ENCODE measurements around the gene SCAMP2.
"Not testable (repeated sequence)": the region's sequence is repeated elsewhere in the genome, so short reads cannot be mapped to it uniquely, and the experiment has no call there.

Gene SCAMP2

DNA sequence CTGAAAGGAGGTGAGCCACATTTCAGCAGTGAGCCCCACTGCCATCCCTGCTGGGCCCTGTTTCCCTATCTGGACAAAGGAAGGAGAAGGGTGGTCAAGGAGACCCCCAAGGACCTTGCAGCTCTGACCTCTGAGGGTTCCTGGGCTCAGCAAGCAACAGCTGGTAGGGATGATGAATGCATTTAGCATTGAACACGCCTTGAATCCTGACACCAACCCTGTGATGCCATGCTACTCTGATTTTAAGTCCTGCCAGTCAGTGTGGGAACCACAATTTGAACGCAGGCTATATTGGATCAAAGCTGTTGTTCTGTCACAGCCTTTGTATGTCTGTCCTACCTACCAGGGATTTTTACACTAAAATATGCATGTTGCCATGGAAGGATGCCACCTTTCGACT is 23.2 kb upstream of the SCAMP2 start:
- Mint-ChIP-seq H3K4me1 (ENCODE audit: low read depth) (peaks cover 25% of the 10 kb centered on the region), H3K27me3 (no peaks in the 10 kb centered on the region), H3K4me3 (no peak overlapping the region), H3K27ac (no peak overlapping the region), H3K36me3 (ENCODE audit: low read depth) (peaks cover 50% of the 10 kb centered on the region), H3K9me3 (no peaks in the 10 kb centered on the region)

DNA sequence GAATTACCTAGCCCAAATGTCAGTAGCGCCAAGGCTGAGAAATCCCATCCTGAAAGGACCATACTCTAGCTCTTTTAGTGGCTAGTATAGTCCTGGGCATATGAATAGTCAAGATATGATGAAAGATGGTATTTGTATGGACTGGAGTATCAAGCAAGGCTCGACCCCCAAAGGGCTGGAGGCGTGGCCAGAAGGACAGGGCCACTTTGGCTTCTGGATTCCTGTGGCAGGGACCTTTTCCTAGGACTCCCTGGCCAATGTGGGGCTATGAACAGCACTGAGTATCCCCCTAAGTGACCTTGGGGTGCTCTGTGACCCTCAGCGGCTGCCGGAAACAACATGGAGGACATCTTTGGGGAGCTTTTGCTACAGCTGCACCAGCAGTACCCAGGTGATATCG is 22.7 kb upstream of the SCAMP2 start:
- Mint-ChIP-seq H3K36me3 (ENCODE audit: low read depth) (peaks cover 48% of the 10 kb centered on the region), H3K4me3 (no peak overlapping the region), H3K27me3 (no peaks in the 10 kb centered on the region)

GRCh38 chr15:74894383-74894782 is 21.2 kb upstream of the SCAMP2 start:
- not testable (repeated sequence) for H3K27ac Mint-ChIP-seq, H3K4me3 Mint-ChIP-seq, H3K27me3 Mint-ChIP-seq, H3K9me3 Mint-ChIP-seq
- Mint-ChIP-seq H3K36me3 (ENCODE audit: low read depth) (peaks cover 38% of the 10 kb centered on the region), H3K4me1 (ENCODE audit: low read depth) (peaks cover 39% of the 10 kb centered on the region)

More for the DNA sequence above, 22.7 kb upstream of the SCAMP2 start:
- H3K9me3 Mint-ChIP-seq = no peaks in the 10 kb centered on the region
- no peak overlapping the region for H3K27ac Mint-ChIP-seq
- peaks cover 30% of the 10 kb centered on the region for H3K4me1 Mint-ChIP-seq (ENCODE audit: low read depth)

GRCh38 chr15:74893627-74894026 is 20.5 kb upstream of the SCAMP2 start:
- H3K36me3 Mint-ChIP-seq (ENCODE audit: low read depth) = peaks cover 31% of the 10 kb centered on the region
- peak overlapping the region; percentile 49 for H3K27ac Mint-ChIP-seq
- peaks cover 46% of the 10 kb centered on the region for H3K4me1 Mint-ChIP-seq (ENCODE audit: low read depth)
- no peaks in the 10 kb centered on the region for H3K9me3 Mint-ChIP-seq
- H3K27me3 Mint-ChIP-seq = no peaks in the 10 kb centered on the region
- no peak overlapping the region for H3K4me3 Mint-ChIP-seq

GRCh38 chr15:74892931-74893330 is 19.8 kb upstream of the SCAMP2 start:
- Mint-ChIP-seq H3K4me3 (no peak overlapping the region), H3K36me3 (ENCODE audit: low read depth) (peaks cover 28% of the 10 kb centered on the region), H3K9me3 (no peaks in the 10 kb centered on the region), H3K4me1 (ENCODE audit: low read depth) (peaks cover 46% of the 10 kb centered on the region), H3K27me3 (no peaks in the 10 kb centered on the region), H3K27ac (no peak overlapping the region)

DNA sequence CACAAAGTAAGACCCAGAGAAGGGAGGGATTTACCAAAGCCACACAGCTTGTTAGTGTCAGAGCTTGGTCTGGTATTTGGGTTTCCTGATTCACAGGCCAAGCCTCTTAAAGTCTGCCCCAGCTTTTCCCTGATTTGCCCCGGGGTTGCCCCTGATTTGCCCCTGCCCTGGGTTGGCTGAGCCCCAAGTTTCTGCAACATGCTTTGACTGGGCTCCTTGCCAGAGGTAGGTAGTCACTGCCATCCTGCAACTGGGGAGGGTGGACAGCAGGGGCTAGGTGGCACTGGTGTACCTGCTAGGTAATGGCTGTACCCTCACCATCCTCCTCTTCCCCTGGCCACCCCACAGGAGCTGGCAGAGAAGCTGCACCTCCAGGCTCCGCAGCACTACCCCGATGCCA is 19.1 kb upstream of the SCAMP2 start:
- H3K4me3 Mint-ChIP-seq = no peak overlapping the region
- H3K36me3 Mint-ChIP-seq (ENCODE audit: low read depth) = peaks cover 26% of the 10 kb centered on the region
- H3K27ac Mint-ChIP-seq = no peak overlapping the region
- no peaks in the 10 kb centered on the region for H3K9me3 Mint-ChIP-seq
- H3K4me1 Mint-ChIP-seq (ENCODE audit: low read depth) = peaks cover 46% of the 10 kb centered on the region
- H3K27me3 Mint-ChIP-seq = no peaks in the 10 kb centered on the region

GRCh38 chr15:74891469-74891868 is 18.3 kb upstream of the SCAMP2 start:
- H3K36me3 Mint-ChIP-seq (ENCODE audit: low read depth) = peaks cover 26% of the 10 kb centered on the region
- H3K27me3 Mint-ChIP-seq = no peaks in the 10 kb centered on the region
- H3K4me3 Mint-ChIP-seq = peak overlapping the region; percentile 91
- peaks cover 46% of the 10 kb centered on the region for H3K4me1 Mint-ChIP-seq (ENCODE audit: low read depth)
- H3K27ac Mint-ChIP-seq = peak overlapping the region; percentile 94
- H3K9me3 Mint-ChIP-seq = no peaks in the 10 kb centered on the region

DNA sequence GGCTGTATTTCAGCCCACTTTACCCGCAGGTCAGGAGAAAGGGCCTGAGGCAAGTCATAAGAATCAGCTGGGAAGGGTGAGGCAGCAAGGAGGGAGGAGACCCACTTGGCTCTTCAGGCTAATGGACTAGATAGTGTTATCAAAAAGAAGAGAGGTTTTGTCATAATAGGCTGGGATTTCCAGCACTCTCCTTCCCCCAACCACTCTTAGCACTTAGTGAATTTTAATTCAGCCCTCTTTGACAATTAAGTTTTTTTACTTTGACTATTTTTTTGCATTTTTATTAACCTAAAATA is 17.4 kb upstream of the SCAMP2 start:
- H3K4me1 Mint-ChIP-seq (ENCODE audit: low read depth) = peaks cover 46% of the 10 kb centered on the region
- peak overlapping the region; percentile 91 for H3K4me3 Mint-ChIP-seq
- H3K27ac Mint-ChIP-seq = peak overlapping the region; percentile 94
- no peaks in the 10 kb centered on the region for H3K9me3 Mint-ChIP-seq
- no peaks in the 10 kb centered on the region for H3K27me3 Mint-ChIP-seq
- H3K36me3 Mint-ChIP-seq (ENCODE audit: low read depth) = peaks cover 26% of the 10 kb centered on the region

GRCh38 chr15:74889883-74890664 is 16.9 kb upstream of the SCAMP2 start, which contains the start of gene MPI:
Gene MPI (plus strand): TSS chr15:74890042. CDS start chr15:74890074, 32 bp downstream.
- H3K4me1 Mint-ChIP-seq (ENCODE audit: low read depth) = peaks cover 46% of the 10 kb centered on the region
- no peaks in the 10 kb centered on the region for H3K27me3 Mint-ChIP-seq
- H3K27ac Mint-ChIP-seq = peak within 1 kb of the TSS; percentile 94
- H3K36me3 Mint-ChIP-seq (ENCODE audit: low read depth) = peaks cover 26% of the 10 kb centered on the region
- no peaks in the 10 kb centered on the region for H3K9me3 Mint-ChIP-seq
- peak within 1 kb of the TSS; percentile 91 for H3K4me3 Mint-ChIP-seq

GRCh38 chr15:74889390-74889882 is 16.3 kb upstream of the SCAMP2 start:
- peaks cover 46% of the 10 kb centered on the region for H3K4me1 Mint-ChIP-seq (ENCODE audit: low read depth)
- H3K9me3 Mint-ChIP-seq = no peaks in the 10 kb centered on the region
- peak overlapping the region; percentile 94 for H3K27ac Mint-ChIP-seq
- peaks cover 26% of the 10 kb centered on the region for H3K36me3 Mint-ChIP-seq (ENCODE audit: low read depth)
- no peaks in the 10 kb centered on the region for H3K27me3 Mint-ChIP-seq
- peak overlapping the region; percentile 91 for H3K4me3 Mint-ChIP-seq

DNA sequence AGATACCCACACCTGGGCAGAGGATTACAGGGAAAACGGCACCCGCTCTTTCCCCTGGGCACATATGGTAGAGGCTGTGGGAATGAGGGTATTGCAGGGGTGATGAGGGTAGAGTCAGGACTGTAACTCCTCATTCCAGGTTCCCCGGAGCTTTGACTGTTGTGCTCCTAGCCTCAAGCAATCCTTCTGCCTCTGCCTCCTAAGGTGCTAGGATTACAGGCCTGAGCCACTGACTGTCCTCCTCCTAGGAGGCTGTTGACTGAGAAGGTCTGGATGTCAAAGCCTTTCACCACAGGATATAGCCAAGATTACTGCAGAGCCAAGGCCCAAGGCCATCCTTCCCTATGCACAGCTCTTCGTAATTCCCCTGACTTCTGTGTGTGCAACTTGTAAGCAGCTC is 15.6 kb upstream of the SCAMP2 start:
- H3K9me3 Mint-ChIP-seq = no peaks in the 10 kb centered on the region
- no peaks in the 10 kb centered on the region for H3K27me3 Mint-ChIP-seq
- peak overlapping the region; percentile 94 for H3K27ac Mint-ChIP-seq
- H3K4me1 Mint-ChIP-seq (ENCODE audit: low read depth) = peaks cover 47% of the 10 kb centered on the region
- H3K4me3 Mint-ChIP-seq = peak overlapping the region; percentile 91
- peaks cover 24% of the 10 kb centered on the region for H3K36me3 Mint-ChIP-seq (ENCODE audit: low read depth)

GRCh38 chr15:74887537-74888193 is 14.5 kb upstream of the SCAMP2 start:
- Mint-ChIP-seq H3K4me1 (ENCODE audit: low read depth) (peaks cover 36% of the 10 kb centered on the region), H3K36me3 (ENCODE audit: low read depth) (peaks cover 14% of the 10 kb centered on the region)
- H3K4me3 Mint-ChIP-seq, H3K27me3 Mint-ChIP-seq, H3K9me3 Mint-ChIP-seq, H3K27ac Mint-ChIP-seq: not testable (repeated sequence)

GRCh38 chr15:74885461-74885860 is 12.3 kb upstream of the SCAMP2 start:
- H3K4me3 Mint-ChIP-seq = no peak overlapping the region
- peaks cover 15% of the 10 kb centered on the region for H3K4me1 Mint-ChIP-seq (ENCODE audit: low read depth)
- H3K27ac Mint-ChIP-seq = no peak overlapping the region
- no peaks in the 10 kb centered on the region for H3K9me3 Mint-ChIP-seq
- H3K36me3 Mint-ChIP-seq (ENCODE audit: low read depth) = no peaks in the 10 kb centered on the region
- H3K27me3 Mint-ChIP-seq = no peaks in the 10 kb centered on the region

GRCh38 chr15:74884428-74885223 is 11.5 kb upstream of the SCAMP2 start:
- H3K9me3 Mint-ChIP-seq = no peaks in the 10 kb centered on the region
- peaks cover 12% of the 10 kb centered on the region for H3K4me1 Mint-ChIP-seq (ENCODE audit: low read depth)
- H3K4me3 Mint-ChIP-seq = no peak overlapping the region
- no peaks in the 10 kb centered on the region for H3K36me3 Mint-ChIP-seq (ENCODE audit: low read depth)
- H3K27ac Mint-ChIP-seq = no peak overlapping the region
- no peaks in the 10 kb centered on the region for H3K27me3 Mint-ChIP-seq

GRCh38 chr15:74882528-74882927 is 9.4 kb upstream of the SCAMP2 start:
- no peak overlapping the region for H3K4me3 Mint-ChIP-seq
- H3K27me3 Mint-ChIP-seq = no peaks in the 10 kb centered on the region
- no peaks in the 10 kb centered on the region for H3K9me3 Mint-ChIP-seq
- no peak overlapping the region for H3K27ac Mint-ChIP-seq
- peaks cover 3% of the 10 kb centered on the region for H3K4me1 Mint-ChIP-seq (ENCODE audit: low read depth)
- H3K36me3 Mint-ChIP-seq (ENCODE audit: low read depth) = no peaks in the 10 kb centered on the region
